GM18505 (cell line): Measurements from ENCODE around the gene C2.

Experiments used
- ATAC-seq: cut with Tn5 transposase; IDR thresholded peaks from one replicate; pipeline ENCODE4 v1.9.1; 2021; ENCODE audit not compliant: unreplicated experiment
- POLR2A ChIP-seq: IDR thresholded peaks from 4 replicates; pipeline ENCODE4 v1.6.1; 2011; ENCODE audit warnings: borderline replicate concordance; ENCODE audit not compliant: insufficient read depth, insufficient read length; ENCODE audit errors: extremely low read depth

Gene C2

GRCh38 chr6:31961616-31962015 lies 34.1 kb downstream of the C2 start:
- ATAC-seq = no peak
- no peak for TF ChIP-seq POLR2A

- no peak for ATAC-seq
- no peak for TF ChIP-seq POLR2A
Observed at GRCh38 chr6:31963921-31964320, 36.4 kb downstream of the C2 start.

GRCh38 chr6:31965700-31966099 lies 38.2 kb downstream of the C2 start:
- ATAC-seq = no peak
- TF ChIP-seq POLR2A = no peak

GRCh38 chr6:31966506-31966905 lies 39.0 kb downstream of the C2 start:
- no peak for TF ChIP-seq POLR2A
- no peak for ATAC-seq

- ATAC-seq = no peak
Observed at GRCh38 chr6:31966997-31967925, 39.7 kb downstream of the C2 start.

GRCh38 chr6:31967926-31968320 lies 40.4 kb downstream of the C2 start:
- no peak for ATAC-seq

More at GRCh38 chr6:31966997-31967925, 39.7 kb downstream of the C2 start:
- TF ChIP-seq POLR2A = no peak

GRCh38 chr6:31968326-31968725 lies 40.8 kb downstream of the C2 start:
- no peak for ATAC-seq
- no peak for TF ChIP-seq POLR2A

More at GRCh38 chr6:31967926-31968320, 40.4 kb downstream of the C2 start:
- no peak for TF ChIP-seq POLR2A

- TF ChIP-seq POLR2A = no peak
- ATAC-seq = no peak
Observed at GRCh38 chr6:31968791-31969711, 41.5 kb downstream of the C2 start.

- ATAC-seq = no peak
- TF ChIP-seq POLR2A = no peak
Observed at GRCh38 chr6:31969712-31970603, 42.4 kb downstream of the C2 start.

GRCh38 chr6:31970604-31971271 lies 43.2 kb downstream of the C2 start:
- ATAC-seq = no peak
- peak; percentile 15 for TF ChIP-seq POLR2A

- TF ChIP-seq POLR2A = peak; percentile 19
- ATAC-seq = no peak
Observed at GRCh38 chr6:31971279-31971992, 43.9 kb downstream of the C2 start.
